ENCODE data around the gene ANKRD34C.
A peak's percentile ranks its signal among the peaks of the same experiment; 100 is the strongest.

The ANKRD34C gene

GRCh38 chr15:79282371-79283251 lies at the start of gene ANKRD34C:
TSS of gene ANKRD34C (plus strand) at chr15:79282722. CDS start at chr15:79293285, 10,563 bp downstream.
- DNase-seq = no peak

- DNase-seq = no peak
These were observed 49.3 kb upstream of the ANKRD34C start for GRCh38 chr15:79233236-79233635.

- no peak for DNase-seq
These were observed 42.5 kb upstream of the ANKRD34C start for GRCh38 chr15:79240036-79240435.

DNA sequence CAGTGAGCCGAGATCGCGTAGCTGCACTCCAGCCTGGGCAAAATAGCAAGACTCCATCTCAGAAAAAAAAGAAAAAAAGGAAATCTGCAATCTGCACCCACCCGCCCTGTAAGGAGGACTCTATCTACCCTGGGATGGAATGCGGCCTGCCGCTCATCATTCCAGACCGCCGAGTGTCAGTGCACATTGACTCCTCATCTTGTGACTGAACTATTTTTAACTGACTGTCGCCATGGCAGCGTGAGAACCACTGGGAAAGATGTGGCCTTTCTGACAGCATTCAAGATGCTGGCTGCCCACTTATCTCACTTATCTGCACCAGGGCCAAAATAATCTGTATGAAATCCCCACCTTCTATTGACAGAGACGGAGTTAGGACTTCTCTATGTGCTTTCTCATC lies 38.8 kb upstream of the ANKRD34C start:
- DNase-seq = peak; percentile 3

GRCh38 chr15:79244876-79245275 lies 37.6 kb upstream of the ANKRD34C start:
- DNase-seq = no peak

DNA sequence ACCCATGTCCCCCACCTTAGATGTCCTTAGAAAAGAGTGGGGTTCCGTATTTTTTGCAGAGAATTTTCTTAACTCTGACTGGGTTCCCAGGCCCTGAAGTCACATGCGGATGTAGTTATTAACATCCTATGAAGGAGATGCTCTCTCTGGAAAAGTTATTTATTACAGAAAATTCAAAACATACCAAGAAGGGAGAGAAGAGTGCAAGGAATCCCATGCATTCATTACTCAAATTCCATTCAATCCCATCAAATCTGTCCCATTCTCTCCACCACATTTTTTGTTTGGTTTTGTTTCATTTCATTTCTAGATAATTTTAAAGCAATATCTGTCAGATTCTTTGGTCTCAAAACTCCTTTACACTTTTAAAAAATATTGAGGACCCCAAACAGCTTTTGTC lies 34.3 kb upstream of the ANKRD34C start:
- no peak for DNase-seq

DNA sequence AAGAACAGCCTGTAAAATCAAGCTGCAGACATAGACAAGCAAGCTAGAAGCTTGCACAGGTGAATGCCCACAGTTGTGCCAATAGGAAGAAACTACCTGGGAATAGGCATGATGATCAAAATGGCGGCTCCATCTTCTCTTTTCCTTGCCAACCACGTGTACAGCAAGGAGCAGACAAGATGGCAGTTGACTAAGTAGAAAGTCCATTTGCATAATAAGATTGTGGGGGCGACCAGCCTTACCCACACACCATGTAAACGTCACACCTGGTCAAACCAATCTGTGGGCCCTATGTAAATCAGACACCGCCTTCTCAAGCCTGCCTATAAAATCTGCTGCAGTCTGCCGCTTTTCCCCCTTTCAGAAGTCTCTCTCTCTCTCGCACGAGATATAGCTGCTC lies 25.1 kb upstream of the ANKRD34C start:
- DNase-seq = no peak

DNA sequence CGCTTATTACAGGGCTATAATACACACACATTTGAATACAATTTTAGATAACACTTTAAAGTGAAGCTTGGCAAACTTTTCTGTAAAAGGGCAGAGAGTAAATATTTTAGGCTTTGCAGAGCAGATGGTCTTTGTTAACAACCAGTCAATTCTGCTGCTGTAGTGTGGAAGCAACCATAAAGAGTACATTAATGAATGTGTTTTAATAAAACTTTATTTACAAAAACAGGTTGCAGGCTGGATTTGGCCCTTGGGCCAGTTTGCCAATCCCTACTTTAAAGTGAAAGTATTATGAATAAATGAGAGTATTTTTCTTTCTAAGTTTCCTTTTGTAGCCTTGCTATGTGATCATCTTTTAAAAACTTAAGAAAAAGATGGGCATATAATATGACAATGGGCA lies 20.7 kb upstream of the ANKRD34C start:
- DNase-seq = no peak

- DNase-seq = no peak
These were observed 17.4 kb upstream of the ANKRD34C start for GRCh38 chr15:79265167-79265566.

GRCh38 chr15:79265987-79266579 lies 16.4 kb upstream of the ANKRD34C start:
- no peak for DNase-seq

DNA sequence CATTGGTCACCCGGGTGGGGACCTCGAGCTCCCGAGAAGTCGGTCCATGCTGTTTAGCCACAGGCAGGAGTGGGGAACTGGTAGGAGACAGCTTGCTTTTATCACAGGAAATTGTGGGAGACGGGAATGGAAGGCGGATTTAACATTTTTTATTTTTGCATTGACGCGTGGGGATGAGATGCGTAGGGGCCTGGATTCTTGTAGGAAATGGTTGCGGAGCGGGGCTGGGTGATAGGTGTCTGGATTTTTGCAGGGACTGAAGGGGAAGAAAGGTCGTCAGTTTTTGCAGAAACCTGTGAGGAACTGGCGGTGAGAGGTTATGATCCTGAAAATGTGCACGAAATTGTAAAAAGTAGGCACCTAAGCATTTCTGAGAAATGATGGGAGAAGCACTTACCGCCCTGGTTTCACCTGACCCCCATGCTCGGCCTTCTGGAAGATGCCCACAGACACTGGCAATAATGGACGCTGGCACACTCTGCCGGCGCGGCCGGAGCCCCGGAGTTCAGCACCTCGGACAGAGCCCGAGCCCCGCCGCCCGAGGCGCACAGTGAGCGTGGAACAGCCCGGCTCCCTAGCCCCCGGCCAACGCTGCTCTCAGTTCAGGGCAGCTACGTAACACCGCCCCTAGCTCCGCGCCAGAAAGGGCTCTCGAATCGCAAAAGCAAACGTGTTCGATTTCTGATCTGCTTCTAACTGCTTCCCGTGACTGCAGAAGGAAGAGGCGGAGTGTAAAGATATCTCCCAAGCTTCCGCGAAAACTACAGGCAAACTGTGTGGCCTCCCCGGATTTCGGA lies 928 bp downstream of the ANKRD34C start:
- DNase-seq = peak; percentile 39

DNA sequence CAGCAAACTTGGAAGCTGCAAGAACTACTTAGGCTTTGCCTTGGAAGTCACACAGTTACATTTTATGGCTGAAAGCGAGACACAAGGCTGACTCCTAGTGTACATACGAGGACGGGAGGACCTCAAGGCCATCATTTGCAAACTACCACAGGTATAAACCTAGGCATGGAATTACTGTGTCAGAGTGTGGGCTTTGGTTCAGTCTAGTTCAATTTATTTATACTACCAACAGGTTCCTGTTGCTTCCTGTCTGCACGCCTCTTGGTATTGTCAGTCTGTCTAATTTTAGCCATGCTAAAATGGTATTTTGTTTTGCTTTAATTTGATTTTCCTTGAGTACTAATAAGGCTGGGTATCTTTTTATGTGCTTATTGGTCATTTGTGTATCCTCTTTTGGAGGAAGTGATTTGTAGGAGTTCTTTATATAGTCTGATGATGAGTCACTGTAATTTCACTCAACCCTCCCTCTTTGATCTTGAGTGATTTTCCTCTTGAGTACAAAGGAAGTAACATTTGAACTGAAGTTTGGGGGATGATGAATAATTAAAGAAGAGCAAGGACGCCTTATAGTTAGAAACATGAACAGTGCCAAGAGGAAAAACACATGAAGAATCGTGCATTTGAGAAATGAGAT lies 8.2 kb downstream of the ANKRD34C start:
- DNase-seq = no peak

DNA sequence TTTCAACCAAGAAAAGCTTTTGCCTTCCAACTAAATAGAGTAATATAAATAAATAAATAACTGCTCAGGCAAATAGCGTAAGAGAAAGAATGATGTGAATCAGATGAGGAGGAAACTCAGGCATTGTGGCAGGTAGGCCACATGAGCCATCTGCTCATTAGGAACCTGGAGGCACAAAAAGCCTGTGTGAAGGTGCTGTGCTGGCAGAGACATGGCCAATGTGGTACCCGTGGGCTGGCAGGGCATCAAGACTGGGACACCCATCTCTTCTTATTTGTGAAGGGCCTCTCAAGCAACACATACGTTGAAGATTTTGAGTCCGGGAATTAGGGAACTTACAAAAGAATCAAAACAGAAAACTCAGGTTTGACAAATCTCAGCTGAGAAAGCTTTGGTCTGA lies 9.5 kb downstream of the ANKRD34C start:
- no peak for DNase-seq

GRCh38 chr15:79294075-79294474 lies 11.6 kb downstream of the ANKRD34C start:
- no peak for DNase-seq

DNA sequence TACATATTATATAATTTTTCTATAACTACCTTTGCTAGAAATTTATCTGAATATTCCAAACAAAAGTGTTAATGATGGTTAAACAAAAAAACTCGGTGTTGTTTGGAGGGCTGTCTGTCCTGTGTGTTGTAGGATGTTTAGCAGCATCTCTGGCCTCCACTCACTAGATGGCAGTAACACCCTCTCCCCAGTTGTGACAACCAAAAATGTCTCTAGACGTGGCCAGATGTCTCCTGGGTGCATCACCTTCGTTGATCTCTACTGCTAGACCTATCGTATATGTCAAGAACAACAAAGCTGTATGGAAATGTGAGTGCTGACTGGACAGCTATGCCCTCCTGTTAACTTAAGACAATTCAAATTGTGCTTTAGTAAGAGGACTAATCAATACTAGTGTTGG lies 14.1 kb downstream of the ANKRD34C start:
- no peak for DNase-seq

DNA sequence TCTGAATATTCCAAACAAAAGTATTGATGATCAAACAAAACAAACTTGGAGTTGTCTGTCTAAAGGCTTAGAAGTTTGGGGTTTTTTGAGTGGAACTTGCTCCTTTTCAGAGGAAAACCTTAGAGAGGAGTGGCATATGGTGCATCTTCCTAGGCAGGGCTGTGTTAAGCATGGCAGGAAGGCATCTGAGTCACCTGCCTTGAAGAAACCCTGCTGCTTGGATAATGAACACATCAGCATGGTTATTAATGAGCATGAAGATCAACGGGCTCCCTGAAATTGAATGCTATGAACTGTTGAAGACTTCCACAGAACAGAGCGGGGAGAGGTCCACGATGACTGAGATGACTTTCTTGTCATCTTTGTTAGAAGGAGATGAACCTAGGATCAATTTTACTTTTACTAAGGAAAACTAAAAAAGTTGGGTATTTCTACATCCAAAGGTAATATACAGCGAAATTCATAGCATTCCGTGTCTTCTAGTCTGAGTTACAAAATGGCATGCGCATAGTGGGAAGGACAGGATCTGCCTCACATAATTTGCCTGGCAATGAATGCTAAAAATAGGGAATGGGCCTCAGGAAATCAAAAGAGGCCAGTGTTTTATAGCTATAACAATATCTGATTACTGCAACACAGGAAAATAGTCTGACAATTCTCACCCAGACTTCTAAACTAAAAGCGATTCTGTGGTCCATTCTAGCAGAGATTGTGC lies 16.8 kb downstream of the ANKRD34C start:
- no peak for DNase-seq

DNA sequence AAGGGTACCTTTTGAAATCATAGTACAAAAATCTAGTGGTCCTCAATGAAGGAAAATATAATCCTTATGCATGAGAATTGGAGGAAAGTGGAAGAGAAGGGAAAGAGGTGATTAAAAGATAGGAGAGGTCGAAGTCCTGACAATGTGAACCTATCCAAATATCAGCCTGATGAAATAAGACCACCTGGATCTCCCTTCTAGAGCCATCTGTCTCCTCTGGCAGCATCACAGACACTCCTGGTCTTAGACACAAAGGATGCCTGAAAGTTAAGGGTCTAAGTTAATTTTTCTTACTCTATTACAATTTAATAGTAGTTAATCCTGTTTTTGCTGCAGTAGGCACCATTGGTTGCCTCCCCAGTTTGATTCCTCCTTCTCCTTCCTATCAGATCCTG lies 17.3 kb downstream of the ANKRD34C start:
- DNase-seq = no peak

DNA sequence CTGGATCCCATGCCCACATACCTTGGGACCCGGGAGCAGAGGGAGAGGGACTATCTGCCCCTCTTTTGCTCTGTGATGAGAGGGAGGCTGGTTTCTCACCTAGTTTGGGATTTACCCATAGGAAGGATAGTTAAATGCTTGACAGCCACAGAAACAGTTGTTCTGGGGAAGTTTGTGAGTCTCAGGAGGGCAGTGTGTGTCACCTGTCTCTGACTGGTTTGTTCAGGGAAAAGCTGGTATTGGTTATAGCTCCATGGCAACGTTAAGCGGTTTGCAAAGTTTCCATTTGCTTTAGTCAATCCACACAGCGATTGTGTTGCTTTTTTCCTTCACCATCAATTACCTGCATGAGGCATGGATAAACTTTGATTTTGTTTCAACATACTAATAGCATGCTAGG lies 24.7 kb downstream of the ANKRD34C start:
- no peak for DNase-seq

DNA sequence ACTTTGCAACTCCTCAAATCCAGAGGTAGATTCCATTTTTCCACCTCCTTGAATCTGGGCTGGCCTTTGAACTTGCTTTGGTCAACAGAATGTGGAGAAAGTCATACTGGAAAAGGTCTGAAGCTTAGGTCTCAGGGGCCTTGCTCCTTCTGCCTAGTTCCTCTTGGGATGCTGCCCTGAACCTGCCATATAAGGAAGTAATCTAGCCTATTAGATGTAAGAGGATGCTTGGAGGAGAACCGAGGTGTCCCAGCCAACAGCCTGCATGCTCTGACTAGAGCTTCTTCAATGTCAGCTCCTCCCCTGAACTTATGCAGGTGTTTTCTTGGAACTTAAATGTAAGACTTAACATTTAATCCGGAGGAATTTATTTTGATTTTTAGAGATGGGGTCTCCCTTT lies 26.4 kb downstream of the ANKRD34C start:
- no peak for DNase-seq

DNA sequence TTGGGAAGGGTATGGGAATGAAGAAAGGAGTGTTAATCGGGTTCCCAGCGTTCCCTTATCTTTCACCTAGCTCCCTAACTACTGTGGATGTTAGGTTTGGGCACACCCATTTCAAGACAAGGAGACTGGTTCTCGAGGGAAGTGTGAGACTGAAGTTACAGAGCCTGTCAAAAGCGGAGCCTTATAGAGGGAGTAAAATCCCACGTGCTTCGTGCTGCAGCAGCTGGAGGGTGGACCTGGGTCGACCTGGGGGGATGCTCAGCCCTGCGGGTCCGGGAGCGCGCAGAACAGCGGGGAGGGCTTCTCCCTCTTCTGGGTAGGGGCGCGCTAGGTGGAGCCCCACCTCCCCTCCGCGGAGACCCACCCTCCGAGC lies 28.1 kb downstream of the ANKRD34C start:
- no peak for DNase-seq

GRCh38 chr15:79310985-79311900 lies 28.7 kb downstream of the ANKRD34C start, which contains the start of gene TMED3:
TSS of gene TMED3 (plus strand) at chr15:79311112. CDS start at chr15:79311250, 138 bp downstream.
- peak; percentile 90 for DNase-seq

All from fibroblast of skin of right quadriceps (primary cell).